CD4-positive, alpha-beta T cell treated with Interleukin-2 at 100 ng/mL for 4 hours (primary cell): ENCODE data around the gene CELA1.
"Not testable (repeated sequence)": the region's sequence is repeated elsewhere in the genome, so short reads cannot be mapped to it uniquely, and the experiment has no call there.

Experiments
- DNase-seq: peaks from one replicate; pipeline ENCODE4 v3.0.0-alpha.2; 2020; ENCODE audit warnings: low spot score

The CELA1 gene

GRCh38 chr12:51318057-51318806 is 28.2 kb downstream of the CELA1 start:
- peak; percentile 24 for DNase-seq

- DNase-seq: no peak
Observed at GRCh38 chr12:51311389-51311788, 35.1 kb downstream of the CELA1 start.

GRCh38 chr12:51307655-51308593 is 38.6 kb downstream of the CELA1 start:
- no peak for DNase-seq

- no peak for DNase-seq
Observed at GRCh38 chr12:51306507-51306906, 40.0 kb downstream of the CELA1 start.

GRCh38 chr12:51300768-51301167 is 45.7 kb downstream of the CELA1 start:
- not testable (repeated sequence) for DNase-seq

GRCh38 chr12:51295651-51296050 is 50.8 kb downstream of the CELA1 start:
- no peak for DNase-seq

- not testable (repeated sequence) for DNase-seq
Observed at GRCh38 chr12:51294097-51294496, 52.4 kb downstream of the CELA1 start.

- DNase-seq: no peak
Observed at GRCh38 chr12:51293696-51294095, 52.8 kb downstream of the CELA1 start.

GRCh38 chr12:51291603-51292513 is 54.6 kb downstream of the CELA1 start:
- not testable (repeated sequence) for DNase-seq

- no peak for DNase-seq
Observed at GRCh38 chr12:51285843-51286242, 60.6 kb downstream of the CELA1 start.

GRCh38 chr12:51281202-51281924 is 65.1 kb downstream of the CELA1 start:
- no peak for DNase-seq
